Measurements from ENCODE around the gene FOXF2.
"Not testable (repeated sequence)": the region's sequence is repeated elsewhere in the genome, so short reads cannot be mapped to it uniquely, and the experiment has no call there.

The FOXF2 gene
- 0 reads per million in 4 donors for total RNA-seq

DNA sequence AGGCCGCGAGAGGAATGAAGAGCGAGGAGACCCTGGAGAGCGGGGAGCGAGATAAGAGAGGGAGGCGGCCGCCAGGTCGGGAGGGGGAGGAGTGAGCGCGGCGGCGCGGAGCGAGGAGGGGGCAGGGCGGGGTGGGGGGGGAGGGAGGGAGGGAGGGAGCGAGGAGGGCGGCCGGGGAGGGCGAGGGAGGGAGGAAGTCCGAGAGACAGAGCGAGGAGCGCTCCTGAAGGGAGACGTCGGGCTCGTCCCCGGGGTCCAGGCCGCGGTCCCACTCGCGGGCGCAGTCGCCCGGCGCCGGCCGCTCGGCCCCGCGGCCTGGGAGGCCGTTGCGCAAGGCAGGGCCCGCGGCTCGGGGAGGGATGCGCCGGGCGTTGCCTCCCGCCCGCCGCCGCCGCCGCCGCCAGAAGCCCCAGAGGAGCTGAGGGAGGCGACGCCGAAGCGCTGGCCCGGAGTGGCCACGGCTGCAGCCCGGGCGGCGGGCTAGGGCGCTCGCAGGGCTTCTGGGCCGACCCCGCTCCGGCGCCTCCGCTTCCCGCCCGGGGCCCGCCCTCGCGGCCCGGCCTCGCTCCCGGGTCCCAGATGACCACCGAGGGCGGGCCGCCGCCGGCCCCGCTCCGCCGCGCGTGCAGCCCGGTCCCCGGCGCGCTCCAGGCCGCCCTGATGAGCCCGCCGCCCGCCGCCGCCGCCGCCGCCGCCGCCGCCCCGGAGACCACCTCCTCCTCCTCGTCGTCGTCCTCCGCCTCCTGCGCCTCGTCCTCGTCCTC is at the start of gene FOXF2:
Gene FOXF2 (plus strand): TSS at position 208 of the 764 bp plus-strand sequence. CDS start 372 bp downstream, at position 580.
- DNase-seq: no peak

DNA sequence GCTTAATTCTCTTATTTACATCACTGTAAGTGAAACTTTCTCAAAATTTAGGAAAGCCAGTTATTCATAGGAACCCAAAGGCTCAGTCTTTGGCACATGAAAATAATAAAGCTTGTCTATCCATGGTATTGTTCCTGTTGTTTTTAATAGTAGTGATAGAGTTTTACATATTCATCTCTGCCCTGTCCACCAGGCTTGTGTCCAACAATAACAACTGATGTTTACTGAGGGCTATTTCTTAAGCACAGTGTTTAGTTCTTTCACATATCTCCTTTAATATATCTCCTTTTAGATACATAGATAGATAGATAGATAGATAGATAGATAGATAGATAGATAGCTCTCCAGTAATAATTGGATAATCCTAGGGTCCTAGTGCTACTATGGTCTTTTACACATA is 43.3 kb upstream of the FOXF2 start:
- no peak for DNase-seq

DNA sequence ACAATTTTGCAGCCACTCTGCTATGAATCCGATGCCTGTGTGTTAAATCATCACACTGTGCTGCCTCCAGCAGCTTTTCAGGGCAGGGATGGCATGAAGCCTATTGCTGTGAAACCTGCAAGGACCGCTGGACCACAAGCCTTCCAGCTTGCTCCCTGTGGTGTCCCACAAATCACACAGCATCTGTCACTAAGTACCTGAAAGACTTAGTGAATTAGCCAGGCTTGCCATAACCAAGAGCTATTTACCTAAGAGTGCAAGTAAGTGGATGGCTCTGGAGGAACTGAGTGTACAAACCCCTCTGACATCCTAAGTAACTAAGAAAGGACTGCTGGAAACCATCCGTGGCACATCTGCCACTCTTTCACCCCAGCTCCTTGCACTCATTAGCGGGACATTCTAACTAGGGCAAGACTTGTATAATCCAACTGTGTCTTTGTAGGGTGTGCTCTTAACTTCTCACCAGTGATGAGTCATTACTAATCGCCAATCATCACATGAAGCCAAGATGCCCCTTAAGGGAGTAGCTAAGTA is 42.8 kb upstream of the FOXF2 start:
- no peak for DNase-seq

DNA sequence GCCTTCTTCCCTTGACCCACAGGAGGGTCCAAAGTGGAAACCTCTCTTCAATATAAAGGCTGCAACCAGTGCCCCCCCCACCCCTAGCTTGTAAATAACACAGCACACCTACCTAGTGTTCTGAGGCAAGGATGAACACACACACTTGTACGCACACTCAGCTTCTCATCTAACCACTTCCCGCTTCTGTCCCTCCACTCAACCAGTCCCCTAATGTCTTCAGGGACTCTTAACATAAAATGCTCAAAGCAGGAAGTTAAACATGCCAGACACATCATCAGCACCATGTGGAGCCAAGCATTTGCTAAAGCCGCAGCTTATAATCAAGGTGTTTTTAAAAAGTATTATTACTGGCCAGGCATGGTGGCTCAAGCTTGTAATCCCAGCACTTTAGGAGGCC is 42.2 kb upstream of the FOXF2 start:
- no peak for DNase-seq

DNA sequence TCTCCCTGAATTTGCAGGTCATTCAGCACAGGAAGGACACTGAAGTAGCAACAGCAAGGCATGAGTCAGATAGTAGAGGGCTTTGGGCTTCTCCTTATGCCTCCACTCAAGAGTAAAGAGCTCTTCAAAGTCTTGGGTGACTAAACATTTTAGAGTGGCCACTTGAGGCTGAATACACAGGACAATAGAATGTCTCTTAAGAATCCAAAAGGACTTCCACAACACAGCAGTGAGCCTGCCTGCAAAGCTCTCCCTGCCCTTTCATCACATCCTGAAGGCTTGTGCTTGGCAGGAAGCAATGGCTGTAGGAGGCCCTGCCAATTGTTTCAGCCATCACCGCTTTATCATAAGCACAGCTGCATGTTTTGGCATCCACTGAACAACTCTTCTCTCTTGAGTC is 40.7 kb upstream of the FOXF2 start:
- no peak for DNase-seq

DNA sequence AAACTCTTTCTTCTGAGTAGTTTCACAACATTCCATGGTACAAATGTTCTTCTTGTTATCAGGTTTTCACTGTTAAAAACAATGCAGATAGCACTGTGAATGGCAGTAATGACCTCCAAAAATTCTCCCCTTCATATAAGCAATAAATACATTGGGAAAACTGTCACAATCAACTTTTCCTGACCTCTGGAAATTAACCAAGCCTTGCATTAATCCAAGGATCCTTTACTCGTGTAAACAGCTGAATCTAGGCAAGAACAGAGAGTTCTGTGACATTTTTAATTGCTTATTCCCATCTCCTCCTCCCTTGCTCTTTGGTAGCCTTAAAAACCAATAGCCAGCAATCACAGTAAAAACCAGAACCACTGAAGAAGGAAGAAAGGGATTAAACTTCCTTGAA is 39.7 kb upstream of the FOXF2 start:
- DNase-seq: no peak

DNA sequence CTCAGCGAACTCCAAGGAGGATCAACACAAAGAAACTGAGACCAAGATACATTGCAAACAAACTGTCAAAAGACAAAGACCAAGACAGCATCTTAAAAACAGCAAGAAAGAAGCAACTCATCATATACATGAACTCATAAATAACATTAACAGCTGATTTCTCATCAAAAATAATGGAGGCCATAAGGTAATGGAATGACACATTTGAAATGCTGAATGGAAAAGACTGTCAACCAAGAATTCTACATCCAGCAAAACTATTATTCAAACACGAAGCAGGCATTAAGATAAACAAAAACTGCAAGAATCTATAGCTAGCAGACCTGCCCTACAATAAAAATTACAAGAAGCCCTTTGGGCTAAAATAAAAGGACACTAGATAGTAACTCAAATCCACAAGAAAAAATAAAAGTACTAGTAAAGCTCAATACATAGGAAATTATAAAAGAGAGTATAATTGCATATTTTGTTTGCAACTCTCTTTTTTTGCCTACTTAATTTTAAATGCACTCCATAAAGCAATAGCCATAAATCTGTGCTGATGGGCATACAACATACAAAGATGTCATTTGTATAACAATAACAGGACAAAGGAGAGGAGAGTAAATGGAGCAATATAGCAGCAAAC is 37.9 kb upstream of the FOXF2 start:
- no peak for DNase-seq

DNA sequence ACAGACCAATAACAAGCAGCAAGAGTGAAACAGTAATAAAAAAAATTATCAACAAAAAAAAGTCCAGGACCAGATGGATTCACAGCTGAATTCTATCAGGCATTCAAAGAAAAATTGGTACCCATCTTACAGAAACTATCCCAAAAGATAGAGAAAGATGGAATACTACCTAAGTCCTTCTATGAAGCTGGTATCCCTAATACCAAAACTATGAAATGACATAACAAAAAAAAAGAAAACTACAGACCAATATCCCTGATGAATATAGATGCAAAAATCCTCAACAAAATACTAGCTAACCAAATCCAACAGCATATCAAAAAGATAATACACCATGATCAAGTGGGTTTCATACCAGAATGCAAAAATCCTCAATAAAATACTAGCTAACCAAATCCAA is 34.3 kb upstream of the FOXF2 start:
- not testable (repeated sequence) for DNase-seq

DNA sequence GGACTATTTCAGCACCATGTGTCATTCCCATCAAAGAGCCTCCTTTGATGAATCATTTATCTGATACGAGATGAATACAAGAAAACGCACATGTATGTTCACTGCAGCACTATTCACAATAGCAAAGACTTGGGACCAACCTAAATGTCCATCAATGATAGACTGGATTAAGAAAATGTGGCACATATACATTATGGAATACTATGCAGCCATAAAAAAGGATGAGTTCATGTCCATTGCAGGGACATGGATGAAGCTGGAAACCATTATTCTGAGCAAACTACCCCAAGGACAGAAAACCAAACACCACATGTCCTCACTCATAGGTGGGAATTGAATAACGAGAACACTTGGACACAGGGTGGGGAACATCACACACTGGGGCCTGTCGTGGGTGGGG is 27.7 kb upstream of the FOXF2 start:
- not testable (repeated sequence) for DNase-seq

DNA sequence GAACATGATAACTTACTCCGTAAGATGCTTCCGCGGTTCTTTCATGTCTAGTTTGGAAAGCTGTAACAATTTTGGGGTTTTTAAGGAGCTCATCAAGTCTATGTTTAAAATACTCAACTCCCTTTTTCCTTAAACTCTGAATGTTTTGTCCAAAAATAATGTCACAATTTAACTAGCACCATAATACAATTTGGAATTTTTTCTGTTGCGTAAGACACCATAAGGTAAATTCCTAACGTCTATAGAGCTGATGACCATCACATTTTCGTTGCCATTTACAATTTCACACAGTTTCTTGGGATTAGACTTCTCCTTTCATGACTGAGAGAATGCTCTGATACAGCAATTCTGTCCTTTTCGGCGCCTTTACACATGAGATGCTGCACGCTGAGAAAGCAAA is 26.7 kb upstream of the FOXF2 start:
- no peak for DNase-seq

DNA sequence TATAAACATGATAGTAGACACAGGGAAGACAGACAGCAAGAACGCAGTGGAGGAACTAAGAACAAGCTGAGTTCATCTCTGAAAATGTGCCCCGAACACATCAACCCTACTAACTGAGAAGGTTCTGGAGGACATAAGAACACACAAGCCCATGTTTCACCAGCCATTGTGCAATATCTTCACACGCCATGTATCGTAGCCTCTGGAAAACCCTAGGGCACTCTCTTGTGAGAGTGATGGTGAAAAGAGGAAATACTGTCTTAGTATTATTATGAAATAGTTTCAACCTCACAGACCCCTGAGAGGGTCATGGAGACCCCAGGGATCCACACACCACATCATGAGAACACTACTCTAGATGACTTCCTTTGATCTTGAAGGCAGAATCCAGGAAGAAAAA is 26.1 kb upstream of the FOXF2 start:
- no peak for DNase-seq

DNA sequence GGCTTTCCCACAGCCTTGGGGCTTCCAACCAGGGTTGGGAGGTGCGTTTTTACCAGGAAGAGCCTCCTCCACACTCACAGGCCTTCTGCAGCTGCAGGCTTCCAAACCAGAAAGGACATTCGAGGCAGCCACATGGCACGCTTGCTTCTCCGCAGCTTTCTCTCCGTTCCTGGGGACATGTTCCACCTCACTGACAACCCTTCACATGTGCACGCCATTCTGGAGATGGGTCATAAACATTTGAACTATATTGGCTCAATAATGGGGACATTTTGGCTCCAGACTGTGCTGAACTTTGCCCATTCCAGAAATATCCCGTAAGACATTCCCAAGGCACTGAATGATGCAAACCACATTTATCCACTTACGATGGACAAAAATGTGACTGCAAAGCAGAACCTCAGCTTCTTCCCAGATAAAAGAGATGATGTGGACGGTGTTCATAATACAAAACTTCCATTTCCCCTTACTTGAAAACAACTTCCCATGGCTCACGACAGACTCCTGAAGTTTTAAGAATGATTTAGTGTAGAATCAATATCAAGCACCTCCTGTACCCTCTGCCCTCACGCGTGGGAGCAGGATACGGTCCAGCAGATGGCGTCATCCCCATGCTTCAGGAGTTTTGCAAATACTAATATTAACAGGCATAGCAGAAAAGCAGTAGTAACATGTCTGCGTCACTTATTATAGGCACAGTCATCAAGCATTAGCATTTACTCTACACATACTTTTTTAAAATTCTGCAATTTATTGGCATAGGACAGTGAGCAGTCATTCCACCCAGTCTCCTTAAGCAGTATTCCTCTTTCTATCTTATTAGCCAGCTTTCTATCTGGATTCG is 25.4 kb upstream of the FOXF2 start:
- no peak for DNase-seq

DNA sequence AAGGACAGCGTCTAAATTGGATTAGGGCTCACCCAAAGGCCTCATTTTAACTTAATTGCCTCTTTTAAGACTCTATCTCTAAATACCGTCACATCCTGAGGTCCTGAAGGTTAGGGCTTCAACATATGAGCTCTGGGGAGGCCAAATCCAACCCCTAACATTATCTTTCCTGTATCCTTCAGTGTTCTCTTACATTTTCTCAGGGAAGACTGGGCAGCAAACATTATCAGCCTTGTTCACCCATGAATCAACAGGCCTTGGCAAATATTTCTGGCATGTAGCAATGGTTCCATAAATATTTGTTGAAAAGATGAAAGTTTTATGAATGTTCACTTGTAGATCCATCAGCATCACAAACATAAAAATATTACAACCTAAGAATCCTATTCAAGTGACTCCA is 24.6 kb upstream of the FOXF2 start:
- no peak for DNase-seq

DNA sequence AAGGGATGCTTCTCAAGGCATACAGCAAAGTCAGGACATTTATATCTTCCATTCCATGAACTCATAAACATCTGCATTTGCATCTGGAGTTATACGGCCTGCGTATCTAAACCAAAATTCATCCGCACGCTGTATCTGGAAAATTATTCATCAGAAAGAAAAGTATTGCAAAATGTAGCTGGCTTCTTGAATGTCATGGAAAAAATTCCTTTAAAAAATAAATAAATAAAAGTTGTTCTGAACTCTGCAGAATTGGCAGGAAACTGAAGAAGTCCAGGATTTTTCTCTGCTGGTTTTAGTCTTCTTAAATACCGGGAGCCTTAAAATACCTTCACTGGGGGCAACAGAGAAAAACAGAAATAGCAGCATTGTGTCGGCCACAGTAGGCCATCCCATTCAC is 23.7 kb upstream of the FOXF2 start:
- no peak for DNase-seq

DNA sequence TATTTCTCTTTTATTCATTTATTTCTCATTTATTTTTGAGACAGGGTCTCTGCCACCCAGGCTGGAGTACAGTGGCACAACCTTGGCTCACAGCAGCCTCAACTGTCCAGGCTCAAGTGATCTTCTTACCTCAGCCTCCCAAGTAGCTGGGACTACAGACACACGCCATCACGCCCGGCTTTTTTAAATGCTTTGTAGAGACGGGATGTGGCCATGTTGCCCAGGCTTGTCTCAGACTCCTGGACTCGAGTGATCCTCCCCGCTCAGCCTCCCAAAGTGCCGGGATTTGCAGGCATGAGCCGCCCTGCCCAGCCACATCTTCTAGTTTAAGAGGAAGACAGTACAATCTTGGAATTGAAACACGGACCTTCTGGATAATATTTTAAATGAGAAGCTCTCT is 21.6 kb upstream of the FOXF2 start:
- no peak for DNase-seq

DNA sequence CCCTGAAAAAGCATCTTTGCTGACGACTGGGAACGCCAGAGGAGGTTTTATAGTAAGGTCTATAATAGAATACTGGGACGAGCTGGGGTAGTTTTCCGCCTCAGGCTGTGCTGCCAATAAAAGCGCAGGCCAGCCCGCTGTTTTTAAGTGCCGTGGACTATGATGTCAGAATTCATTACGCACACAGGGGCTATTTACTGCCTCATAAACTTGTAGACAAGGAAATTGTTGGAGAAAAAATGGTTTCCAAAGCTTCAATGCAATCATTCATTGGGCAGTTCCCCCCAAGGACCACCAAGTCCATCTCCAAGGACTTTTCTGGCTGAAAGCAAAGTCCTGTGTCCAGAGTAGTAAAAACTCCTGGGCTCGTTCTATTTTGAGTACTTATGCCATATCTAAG is 20.4 kb upstream of the FOXF2 start:
- DNase-seq: no peak

DNA sequence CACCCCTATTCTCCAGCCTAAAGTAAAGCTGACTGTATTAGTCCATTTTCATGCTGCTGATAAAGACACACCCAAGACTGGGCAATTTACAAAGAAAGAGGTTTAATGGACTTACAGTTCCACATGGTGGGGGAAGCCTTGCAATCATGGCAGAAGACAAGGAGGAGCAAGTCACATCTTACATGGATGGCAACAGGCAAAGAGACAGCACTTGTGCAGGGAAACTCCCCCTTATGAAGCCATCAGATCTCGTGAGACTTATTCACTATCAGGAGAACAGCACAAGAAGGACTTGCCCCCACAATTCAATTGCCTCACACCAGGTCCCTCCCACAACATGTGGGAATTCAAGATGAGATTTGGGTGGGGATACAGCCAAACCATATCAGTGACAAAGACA is 19.7 kb upstream of the FOXF2 start:
- DNase-seq: not testable (repeated sequence)

DNA sequence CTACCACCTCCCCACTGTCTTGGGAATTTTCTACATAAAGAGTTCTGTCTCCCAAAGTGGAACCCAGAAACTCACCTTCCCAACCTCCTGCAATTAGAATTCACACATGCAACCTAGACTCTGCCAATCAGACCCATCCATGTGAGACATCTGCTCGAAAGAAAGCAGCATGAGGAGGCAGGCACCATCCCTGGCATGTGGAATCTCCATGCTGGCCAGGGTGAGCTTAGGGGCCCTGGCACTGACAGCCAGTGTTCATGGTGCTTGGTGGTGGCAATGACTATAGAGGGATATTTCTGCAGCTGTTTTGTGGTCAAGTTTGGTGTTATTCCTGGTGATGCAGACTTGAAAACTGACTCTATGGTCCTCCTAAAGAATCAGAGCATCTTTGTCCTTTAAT is 17.4 kb upstream of the FOXF2 start:
- DNase-seq: no peak

DNA sequence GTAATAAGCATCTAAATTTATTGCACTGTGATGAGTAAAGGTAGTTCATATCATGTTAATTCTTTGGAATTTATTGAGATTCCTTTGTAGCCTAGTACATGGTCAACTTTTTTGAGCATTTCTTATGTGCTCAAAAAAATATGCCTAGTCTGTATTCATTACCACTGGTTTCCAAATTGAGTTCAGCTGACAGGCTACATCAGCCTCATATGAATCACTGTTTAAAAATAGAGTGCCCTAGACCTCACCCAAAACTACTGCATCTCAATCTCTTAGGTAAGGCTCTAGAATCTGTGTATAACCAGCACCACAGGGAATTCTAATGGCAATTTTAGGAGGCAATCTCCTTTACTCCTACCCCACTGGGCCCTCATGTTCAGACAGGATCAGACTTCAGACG is 16.7 kb upstream of the FOXF2 start:
- no peak for DNase-seq

DNA sequence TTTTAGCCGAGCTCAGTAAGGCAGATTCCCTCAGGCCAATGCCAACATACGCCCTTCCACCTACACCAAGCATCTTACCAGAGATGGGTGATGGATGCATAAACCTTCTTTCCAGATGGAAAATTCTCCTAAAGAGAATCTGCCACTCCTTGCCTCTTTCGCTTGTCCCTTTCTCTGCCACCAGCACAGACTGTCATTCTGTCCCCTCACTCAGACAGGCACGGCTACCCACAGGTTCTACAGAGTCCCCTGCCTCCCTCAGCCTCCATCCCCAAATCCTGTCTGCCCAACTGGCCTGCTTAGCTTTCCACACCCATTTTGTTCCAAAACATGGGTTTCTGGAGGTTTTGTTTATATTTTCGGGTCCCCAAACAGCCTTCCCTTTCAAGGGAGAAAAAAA is 12.7 kb upstream of the FOXF2 start:
- DNase-seq: no peak

DNA sequence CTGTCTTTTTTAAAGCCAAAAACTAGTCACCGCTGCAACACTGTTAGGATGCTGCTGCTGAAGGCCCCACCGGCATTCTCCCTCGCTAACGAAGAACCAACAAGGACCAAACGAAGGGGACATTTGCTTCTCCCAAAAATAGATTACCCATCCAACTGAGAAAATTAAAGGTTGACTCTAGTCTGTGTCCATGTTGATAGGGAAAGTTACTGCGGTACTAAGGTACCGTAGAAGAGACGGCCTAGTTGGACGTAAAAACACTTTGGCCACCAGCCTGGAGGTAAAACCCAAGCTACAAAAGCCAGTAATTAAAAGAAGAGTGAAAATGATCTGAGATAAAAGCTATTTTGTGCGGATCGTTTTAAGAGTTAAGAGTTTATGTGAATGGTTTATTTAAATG is 11.8 kb upstream of the FOXF2 start:
- DNase-seq: no peak

DNA sequence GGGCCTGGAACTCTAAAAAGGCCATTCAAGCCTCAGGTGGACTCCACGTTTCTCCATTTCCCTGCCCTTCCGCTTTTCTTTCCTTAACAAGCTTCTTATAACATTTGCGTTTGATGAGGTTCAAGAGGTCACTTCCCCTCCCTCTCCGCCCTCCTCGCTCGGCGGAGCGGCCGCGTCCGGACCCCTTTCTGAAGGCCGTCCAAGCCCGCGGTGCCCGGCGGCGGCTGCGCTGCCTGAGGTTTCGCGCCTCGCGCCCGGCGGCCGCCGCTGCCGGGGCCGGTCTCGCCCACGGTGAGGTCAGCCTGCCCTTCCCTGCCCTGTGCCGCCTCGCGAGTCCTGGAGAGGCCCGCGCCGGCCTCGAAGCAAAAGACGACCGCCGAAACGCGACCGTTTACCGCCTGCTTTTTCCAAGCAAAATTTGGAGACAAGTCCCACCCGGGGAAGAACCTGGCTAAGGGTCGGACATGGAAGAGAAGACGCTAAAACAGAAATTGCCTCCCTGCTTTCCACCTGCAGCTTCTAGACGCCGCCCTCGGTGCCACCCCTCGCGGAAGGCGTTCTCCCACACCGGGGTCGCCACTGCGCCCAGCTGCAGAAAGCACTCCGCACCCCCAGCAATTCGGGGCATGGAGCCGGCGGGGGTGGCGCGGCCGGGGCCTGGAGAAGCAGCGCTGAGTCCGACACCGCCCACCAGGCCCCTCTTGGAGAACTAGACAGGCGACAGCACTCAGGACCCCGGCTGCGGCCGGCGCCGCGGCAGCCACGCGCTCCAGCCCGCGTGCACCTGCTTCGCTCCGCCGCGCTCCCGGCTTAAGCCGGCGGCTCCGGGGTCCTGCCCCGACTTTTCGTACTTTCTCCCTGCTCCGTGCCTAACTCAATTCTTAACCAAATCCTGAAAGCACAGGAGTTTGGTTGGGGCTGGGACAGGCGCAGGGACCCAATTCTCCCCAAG is 11.0 kb upstream of the FOXF2 start:
- DNase-seq: no peak
